NCI-H1048 (cell line): ENCODE data around the gene ERICH2.

Source experiments
- DNase-seq: peaks from one replicate; lab custom pipeline; 2025; lab: John Stamatoyannopoulos, UW

ERICH2 gene

DNA sequence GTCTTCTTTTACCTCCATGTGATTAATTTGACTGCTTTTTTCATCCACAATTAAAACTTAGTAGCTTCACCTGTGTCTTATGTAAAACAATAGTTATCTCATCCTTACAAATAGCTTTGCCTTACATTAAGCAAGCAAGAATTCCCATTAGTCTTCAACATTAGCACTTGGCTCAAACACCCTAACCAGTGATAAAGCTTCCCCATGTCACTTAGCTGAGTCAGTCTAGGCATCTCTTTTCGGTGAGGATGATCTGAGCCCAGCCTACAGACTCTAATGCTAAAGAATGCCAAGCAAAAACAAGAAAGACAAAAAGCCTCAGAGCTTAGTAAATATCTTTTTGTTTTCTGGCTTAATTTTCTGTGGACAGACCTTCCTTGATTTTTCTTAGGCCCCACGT is 72.6 kb downstream of the ERICH2 start:
- DNase-seq: no peak

DNA sequence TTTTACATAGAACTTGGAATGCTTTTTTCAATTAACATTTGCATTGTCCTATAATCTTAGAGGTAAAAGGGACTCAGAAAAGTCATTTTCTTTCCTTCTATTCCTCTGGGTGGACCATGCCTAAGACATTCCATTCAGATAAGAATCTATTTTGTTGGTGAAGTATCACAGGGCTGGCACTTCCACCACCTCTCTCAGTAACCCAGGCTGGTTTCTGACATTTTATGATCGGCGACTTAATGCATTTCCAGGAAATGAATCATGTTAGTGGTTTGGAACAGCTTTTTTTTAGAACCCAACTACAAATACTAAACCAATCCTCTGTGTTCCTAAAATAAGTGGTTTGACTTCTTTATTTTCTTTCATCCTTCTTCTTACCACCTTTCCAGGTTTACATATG is 73.5 kb downstream of the ERICH2 start:
- no peak for DNase-seq

DNA sequence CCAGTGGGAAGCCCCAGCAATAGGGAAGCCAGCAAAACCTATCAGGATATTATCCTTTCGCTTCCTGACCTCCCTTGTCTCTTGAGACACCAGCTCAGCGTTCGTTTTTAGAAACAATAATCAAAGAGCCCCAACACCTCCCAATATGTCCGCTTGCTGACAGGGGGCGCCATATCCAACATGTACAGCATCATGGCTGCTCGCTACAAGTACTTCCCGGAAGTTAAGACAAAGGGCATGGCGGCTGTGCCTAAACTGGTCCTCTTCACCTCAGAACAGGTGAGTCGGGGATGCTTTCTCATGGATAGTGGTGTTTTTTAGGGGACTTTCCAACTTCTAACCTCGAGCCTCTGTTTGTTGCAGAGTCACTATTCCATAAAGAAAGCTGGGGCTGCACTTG is 75.2 kb downstream of the ERICH2 start:
- DNase-seq: no peak

DNA sequence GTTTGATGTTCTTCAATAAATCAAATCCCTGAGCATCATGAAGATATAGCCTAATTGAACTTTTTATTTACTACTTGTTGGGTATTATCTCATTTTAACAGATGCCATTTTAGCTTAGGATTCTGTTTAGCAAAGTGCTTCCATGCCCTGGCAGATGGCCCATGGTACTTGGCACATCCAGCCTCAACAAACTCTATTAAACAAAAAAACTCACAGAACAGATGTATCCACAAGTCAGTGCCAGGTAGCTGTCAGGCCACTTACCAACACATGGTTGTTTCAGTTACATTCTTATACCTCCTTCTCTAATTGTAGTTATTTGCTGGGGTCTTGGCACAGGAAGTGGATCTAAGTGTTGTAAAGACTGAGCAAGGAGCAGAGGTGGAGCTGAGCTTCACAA is 76.1 kb downstream of the ERICH2 start:
- no peak for DNase-seq

DNA sequence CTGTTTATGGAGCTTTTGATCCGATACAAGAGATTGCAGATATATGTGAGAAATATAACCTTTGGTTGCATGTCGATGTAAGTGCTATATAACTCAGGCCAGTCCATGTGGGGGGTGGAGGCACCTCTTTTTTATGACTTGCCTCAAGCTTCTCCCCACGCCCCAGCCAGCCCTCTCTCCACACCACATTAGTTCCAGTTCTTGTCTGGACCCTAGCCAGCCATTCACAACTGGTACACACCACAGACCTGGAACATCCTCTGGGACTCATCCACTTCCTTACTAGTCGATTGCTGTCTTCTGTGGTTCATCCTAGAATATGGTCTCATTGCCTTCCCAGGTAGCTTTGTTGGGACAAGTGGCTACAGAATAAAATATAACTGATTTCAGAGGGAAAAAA is 77.5 kb downstream of the ERICH2 start:
- no peak for DNase-seq
